ENCODE measurements around the gene SLFN12L.
"Not testable (repeated sequence)": the region's sequence is repeated elsewhere in the genome, so short reads cannot be mapped to it uniquely, and the experiment has no call there.

The SLFN12L gene

GRCh38 chr17:35577830-35578196 is 40.3 kb upstream of the SLFN12L start:
- TF ChIP-seq FOXA1 (IDR thresholded peaks at IDR 0.05) = no peak
- TF ChIP-seq HDGF (IDR thresholded peaks at IDR 0.05; ENCODE audit: borderline replicate concordance) = no peak
- TF ChIP-seq PKNOX1 (IDR thresholded peaks at IDR 0.05) = peak; percentile 57; the same call in 1 of the 2 replicates
- no peak for TF ChIP-seq ELF4 (IDR thresholded peaks at IDR 0.05)
- TF ChIP-seq LEF1 (IDR thresholded peaks at IDR 0.05; ENCODE audit: borderline replicate concordance) = no peak
- no peak for TF ChIP-seq NFRKB (IDR thresholded peaks at IDR 0.05)
- ChIA-PET POLR2A (interaction anchor here (0.9 to 6.2 kb wide), 25 partner anchors 9 to 487 kb away, joined by 3 to 134 read pairs (median 5); partner anchors contain the start of genes AP2B1, MMP28, RASL10B and SLFN11), CTCF (interaction anchor here (0.6 kb wide), 1 partner anchor 1070 kb away, joined by 3 read pairs; no protein-coding TSS in a partner anchor)
- DNase-seq (ENCODE audit: extremely low spot score) = no peak

- CTCF ChIA-PET = no interaction called here
- POLR2A ChIA-PET = interaction anchor here (1.4 to 6.2 kb wide), 3 partner anchors 9 to 15 kb away, joined by 11 to 134 read pairs (median 132); partner anchors contain the start of gene AP2B1
- DNase-seq (ENCODE audit: extremely low spot score) = no peak
- TF ChIP-seq BHLHE40 (IDR thresholded peaks at IDR 0.05; ENCODE audit: borderline replicate concordance) (no peak), L3MBTL2 (conservative IDR thresholded peaks at IDR 0.05) (no peak), ELF4 (IDR thresholded peaks at IDR 0.05) (no peak), SUZ12 (IDR thresholded peaks at IDR 0.05) (no peak)
Observed at GRCh38 chr17:35575759-35576158, 38.3 kb upstream of the SLFN12L start.

- POLR2A ChIA-PET = interaction anchor here (1.0 to 8.4 kb wide), 2 partner anchors 8 to 18 kb away, joined by 4 to 132 read pairs; partner anchors contain the start of genes AP2B1 and PEX12
- no peak for TF ChIP-seq FOXA1 (IDR thresholded peaks at IDR 0.05)
- no peak for TF ChIP-seq TARDBP (IDR thresholded peaks at IDR 0.05)
- TF ChIP-seq CTBP1 (IDR thresholded peaks at IDR 0.05; ENCODE audit: borderline replicate concordance) = no peak
- no peak for TF ChIP-seq NFRKB (IDR thresholded peaks at IDR 0.05)
- no peak for TF ChIP-seq L3MBTL2 (conservative IDR thresholded peaks at IDR 0.05)
- TF ChIP-seq ARNT (IDR thresholded peaks at IDR 0.05) = no peak
- no peak for TF ChIP-seq FOXK2 (IDR thresholded peaks at IDR 0.05)
- TF ChIP-seq HDGF (IDR thresholded peaks at IDR 0.05; ENCODE audit: borderline replicate concordance) = no peak
- no peak for TF ChIP-seq BHLHE40 (IDR thresholded peaks at IDR 0.05; ENCODE audit: borderline replicate concordance)
- TF ChIP-seq FOXM1 (IDR thresholded peaks at IDR 0.05; ENCODE audit: borderline replicate concordance) = no peak
- TF ChIP-seq ZNF384 (IDR thresholded peaks at IDR 0.05) = no peak
- TF ChIP-seq SUZ12 (IDR thresholded peaks at IDR 0.05) = no peak
- TF ChIP-seq PKNOX1 (IDR thresholded peaks at IDR 0.05) = no peak
- no peak for TF ChIP-seq SP1 (IDR thresholded peaks at IDR 0.05)
- no peak for DNase-seq (ENCODE audit: extremely low spot score)
- CTCF ChIA-PET = interaction anchor here (1.7 kb wide), 1 partner anchor 10 kb away, joined by 4 read pairs; the partner anchor contains the start of gene PEX12
Observed at GRCh38 chr17:35569405-35569804, 31.9 kb upstream of the SLFN12L start.

GRCh38 chr17:35568561-35568960 is 31.1 kb upstream of the SLFN12L start:
- CTCF ChIA-PET = interaction anchor here (1.7 kb wide), 1 partner anchor 10 kb away, joined by 4 read pairs; the partner anchor contains the start of gene PEX12
- POLR2A ChIA-PET = interaction anchor here (1.0 to 8.4 kb wide), 10 partner anchors 9 to 240 kb away, joined by 3 to 132 read pairs (median 6); partner anchors contain the start of genes AP2B1, PEX12 and TAF15
- peak; percentile 26 for DNase-seq (ENCODE audit: extremely low spot score)
- TF ChIP-seq ELF4 (IDR thresholded peaks at IDR 0.05) (no peak), TARDBP (IDR thresholded peaks at IDR 0.05) (no peak), LEF1 (IDR thresholded peaks at IDR 0.05; ENCODE audit: borderline replicate concordance) (no peak), FOXA1 (IDR thresholded peaks at IDR 0.05) (no peak), L3MBTL2 (conservative IDR thresholded peaks at IDR 0.05) (peak; percentile 20; the same call in 1 of the 2 replicates), BHLHE40 (IDR thresholded peaks at IDR 0.05; ENCODE audit: borderline replicate concordance) (no peak)

GRCh38 chr17:35566968-35567367 is 29.5 kb upstream of the SLFN12L start:
- no peak for DNase-seq (ENCODE audit: extremely low spot score)
- TF ChIP-seq ELF4 (IDR thresholded peaks at IDR 0.05) = no peak
- ChIA-PET POLR2A (interaction anchor here (0.8 to 8.4 kb wide), 9 partner anchors 11 to 1405 kb away, joined by 3 to 132 read pairs (median 5); partner anchors contain the start of genes AP2B1, PEX12, SLFN11 and TAF15), CTCF (no interaction called here)

- DNase-seq (ENCODE audit: extremely low spot score) = not testable (repeated sequence)
- ChIA-PET CTCF (interaction anchor here (0.7 kb wide), 1 partner anchor 585 kb away, joined by 5 read pairs; no protein-coding TSS in a partner anchor), POLR2A (interaction anchor here (8.4 kb wide), 1 partner anchor 15 kb away, joined by 132 read pairs; the partner anchor contains the start of gene PEX12)
Observed at GRCh38 chr17:35563181-35563580, 25.7 kb upstream of the SLFN12L start.

GRCh38 chr17:35560703-35561102 is 23.2 kb upstream of the SLFN12L start, which contains the start of gene SLFN14:
Gene SLFN14, minus strand, starts transcription at chr17:35560819. Its CDS starts 2,757 bp downstream, at chr17:35558062.
- DNase-seq (ENCODE audit: extremely low spot score) = no peak
- CTCF ChIA-PET = no interaction called here
- POLR2A ChIA-PET = interaction anchor here (3.0 kb wide), 1 partner anchor 17 kb away, joined by 23 read pairs; the partner anchor contains the start of gene PEX12
- TF ChIP-seq ELF4 (IDR thresholded peaks at IDR 0.05) (no peak), TARDBP (IDR thresholded peaks at IDR 0.05) (no peak), BHLHE40 (IDR thresholded peaks at IDR 0.05; ENCODE audit: borderline replicate concordance) (no peak), SUZ12 (IDR thresholded peaks at IDR 0.05) (no peak), PKNOX1 (IDR thresholded peaks at IDR 0.05) (no peak)
